ENCODE data around the gene ACSBG1.

GRCh38 chr15:78241017-78241416 is 6.7 kb upstream of the ACSBG1 start:
- peak; percentile 77 to 95 (median 88) for TF ChIP-seq CTCF (IDR thresholded peaks at IDR 0.05)
- no peak for TF ChIP-seq POLR2A (IDR thresholded peaks at IDR 0.05)
